GM21723 (cell line): ENCODE results near the gene PODXL2.
"Not testable (repeated sequence)": the region's sequence is repeated elsewhere in the genome, so short reads cannot be mapped to it uniquely, and the experiment has no call there.

ENCODE experiments used
- ATAC-seq: cut with Tn5 transposase; IDR thresholded peaks from one replicate; pipeline ENCODE4 v1.9.1; 2021; ENCODE audit warnings: mild to moderate bottlenecking, moderate library complexity; ENCODE audit not compliant: unreplicated experiment

Gene PODXL2

DNA sequence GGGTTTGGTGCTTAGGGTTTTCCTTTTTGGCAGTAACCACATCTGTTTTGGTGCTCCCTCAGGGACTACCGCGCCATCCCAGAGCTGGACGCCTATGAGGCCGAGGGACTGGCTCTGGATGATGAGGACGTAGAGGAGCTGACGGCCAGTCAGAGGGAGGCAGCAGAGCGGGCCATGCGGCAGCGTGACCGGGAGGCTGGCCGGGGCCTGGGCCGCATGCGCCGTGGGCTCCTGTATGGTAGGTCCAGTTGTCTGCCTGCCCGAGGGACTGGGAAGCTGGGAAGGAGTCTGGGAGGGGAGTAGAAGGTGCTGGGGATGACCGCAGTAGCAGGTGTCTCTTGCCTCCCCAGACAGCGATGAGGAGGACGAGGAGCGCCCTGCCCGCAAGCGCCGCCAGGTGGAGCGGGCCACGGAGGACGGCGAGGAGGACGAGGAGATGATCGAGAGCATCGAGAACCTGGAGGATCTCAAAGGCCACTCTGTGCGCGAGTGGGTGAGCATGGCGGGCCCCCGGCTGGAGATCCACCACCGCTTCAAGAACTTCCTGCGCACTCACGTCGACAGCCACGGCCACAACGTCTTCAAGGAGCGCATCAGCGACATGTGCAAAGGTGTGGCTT lies 24.3 kb upstream of the PODXL2 start:
- no peak for ATAC-seq

DNA sequence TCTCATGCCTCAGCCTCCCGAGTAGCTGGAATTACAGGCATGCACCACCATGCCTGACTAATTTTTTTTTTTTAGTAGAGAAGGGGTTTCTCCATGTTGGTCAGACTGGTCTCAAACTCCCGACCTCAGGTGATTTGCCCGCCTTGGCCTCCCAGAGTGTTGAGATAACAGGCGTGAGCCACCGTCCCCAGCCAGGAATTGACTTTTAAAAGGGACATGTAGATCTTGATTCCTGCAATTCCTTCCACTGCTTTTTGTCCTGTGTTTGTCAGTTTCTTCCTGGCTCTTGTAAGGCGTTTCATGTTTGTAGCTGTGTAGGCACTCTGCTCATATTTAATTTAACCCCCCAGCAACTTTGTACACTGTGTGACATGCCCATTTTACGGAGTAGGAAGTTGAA lies 23.4 kb upstream of the PODXL2 start:
- ATAC-seq, result not testable (repeated sequence)

DNA sequence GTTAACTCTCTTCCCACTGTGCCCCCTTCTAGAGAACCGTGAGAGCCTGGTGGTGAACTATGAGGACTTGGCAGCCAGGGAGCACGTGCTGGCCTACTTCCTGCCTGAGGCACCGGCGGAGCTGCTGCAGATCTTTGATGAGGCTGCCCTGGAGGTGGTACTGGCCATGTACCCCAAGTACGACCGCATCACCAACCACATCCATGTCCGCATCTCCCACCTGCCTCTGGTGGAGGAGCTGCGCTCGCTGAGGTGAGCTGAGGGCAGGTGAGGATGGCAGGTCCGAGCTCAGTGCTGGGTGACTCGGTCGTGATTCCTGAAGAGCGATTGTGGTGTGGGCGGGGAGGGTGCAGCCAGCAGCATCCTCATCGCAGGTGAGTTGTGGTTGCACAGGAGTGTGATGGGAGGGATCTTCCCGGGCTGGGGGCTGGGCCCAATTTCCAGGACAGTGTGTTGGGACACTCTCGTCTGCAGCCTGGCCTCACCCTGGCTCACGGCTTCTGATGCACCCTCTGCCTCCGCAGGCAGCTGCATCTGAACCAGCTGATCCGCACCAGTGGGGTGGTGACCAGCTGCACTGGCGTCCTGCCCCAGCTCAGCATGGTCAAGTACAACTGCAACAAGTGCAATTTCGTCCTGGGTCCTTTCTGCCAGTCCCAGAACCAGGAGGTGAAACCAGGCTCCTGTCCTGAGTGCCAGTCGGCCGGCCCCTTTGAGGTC lies 22.7 kb upstream of the PODXL2 start:
- ATAC-seq, result no peak

DNA sequence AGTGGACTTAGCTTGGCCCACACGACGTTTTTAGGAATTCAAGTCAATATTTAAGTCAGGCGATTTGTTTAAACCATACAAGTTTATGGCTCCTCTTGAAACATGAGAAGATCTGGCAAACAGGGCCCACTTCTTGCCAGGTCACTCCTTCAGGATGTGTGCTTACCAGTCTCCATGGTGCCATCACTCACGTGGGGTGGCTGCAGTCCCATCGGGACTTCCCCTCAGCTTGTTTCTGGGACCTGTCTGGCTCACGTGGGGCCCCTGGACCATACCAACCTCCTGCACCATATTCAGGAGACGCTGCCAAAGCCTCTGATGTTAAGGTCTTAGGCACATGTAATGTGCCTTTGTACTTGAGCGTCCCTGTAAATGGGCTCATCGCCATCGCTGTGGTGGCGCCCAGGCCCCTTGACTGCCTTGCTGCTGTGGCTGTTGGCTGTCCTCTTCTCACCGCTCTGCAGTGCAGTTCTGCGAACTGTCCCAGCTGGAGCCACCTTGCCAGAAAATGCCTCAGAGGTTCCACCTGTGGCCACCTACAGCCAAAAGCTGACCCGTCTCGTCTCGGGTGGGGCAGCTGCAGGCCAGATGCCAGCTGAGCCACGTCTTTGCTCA lies 21.9 kb upstream of the PODXL2 start:
- no peak for ATAC-seq

DNA sequence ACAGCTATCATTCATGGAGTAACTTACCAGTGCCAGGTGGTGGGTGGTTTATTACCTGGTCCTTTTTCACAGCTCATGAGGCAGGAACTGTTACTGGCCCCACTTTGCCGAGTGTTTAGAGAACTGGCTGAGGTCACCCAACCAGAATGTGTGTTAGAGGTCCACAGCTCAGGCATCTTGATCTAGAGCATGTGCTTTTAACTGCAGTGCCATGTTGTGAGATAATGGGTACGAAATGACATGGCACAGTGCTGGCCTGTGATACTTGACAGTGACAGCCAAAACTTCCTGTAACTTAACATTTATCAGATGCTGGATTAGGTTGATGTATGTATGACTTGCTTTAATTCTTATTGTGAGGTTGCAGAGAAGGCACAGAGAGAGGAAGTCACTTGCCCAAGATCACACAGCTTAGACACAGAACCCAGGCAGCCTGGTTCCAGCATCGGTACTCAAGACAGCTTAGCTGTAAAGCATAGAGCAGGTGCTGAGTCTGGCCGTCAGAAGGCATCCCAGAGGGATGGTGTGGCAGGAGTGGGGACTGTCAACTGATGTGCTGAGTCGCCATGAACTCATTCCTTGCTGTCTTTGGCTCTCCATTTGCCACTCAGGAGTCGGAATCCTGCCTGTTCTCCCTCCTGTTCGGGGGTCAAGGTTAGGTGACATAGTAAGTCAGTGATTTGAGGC lies 21.2 kb upstream of the PODXL2 start:
- ATAC-seq, result no peak

DNA sequence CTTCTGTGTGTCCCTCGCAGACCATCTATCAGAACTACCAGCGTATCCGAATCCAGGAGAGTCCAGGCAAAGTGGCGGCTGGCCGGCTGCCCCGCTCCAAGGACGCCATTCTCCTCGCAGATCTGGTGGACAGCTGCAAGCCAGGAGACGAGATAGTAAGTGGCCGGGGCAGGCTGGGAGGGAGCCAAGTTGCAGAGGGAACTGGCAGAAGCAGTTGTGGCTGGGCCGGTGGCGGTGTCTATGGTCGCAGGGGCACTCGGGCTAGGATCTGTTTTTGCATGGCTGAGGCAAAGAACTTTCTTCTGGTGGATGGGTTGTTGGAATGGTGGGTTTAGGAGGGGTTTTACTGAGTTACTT lies 20.6 kb upstream of the PODXL2 start:
- no peak for ATAC-seq

DNA sequence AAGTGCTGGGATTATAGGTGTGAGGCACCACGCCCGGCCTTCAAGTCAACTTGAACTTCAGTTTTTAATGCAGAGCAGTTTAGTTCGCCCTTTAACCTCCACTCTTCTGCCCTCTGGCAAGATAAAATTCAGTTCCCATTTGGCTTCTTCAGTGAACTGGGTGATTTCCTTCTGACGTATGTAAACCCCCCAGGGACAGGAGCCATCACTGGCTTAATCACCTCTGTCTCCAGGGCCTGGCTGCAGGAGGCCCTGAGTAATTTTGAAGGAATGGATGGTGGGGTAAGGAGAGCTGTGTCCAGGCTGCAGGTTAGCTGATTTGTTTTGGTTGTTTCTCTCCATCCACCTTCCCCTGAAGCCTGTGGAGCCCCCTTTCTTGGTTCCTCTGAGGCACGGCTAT lies 18.9 kb upstream of the PODXL2 start:
- no peak for ATAC-seq

DNA sequence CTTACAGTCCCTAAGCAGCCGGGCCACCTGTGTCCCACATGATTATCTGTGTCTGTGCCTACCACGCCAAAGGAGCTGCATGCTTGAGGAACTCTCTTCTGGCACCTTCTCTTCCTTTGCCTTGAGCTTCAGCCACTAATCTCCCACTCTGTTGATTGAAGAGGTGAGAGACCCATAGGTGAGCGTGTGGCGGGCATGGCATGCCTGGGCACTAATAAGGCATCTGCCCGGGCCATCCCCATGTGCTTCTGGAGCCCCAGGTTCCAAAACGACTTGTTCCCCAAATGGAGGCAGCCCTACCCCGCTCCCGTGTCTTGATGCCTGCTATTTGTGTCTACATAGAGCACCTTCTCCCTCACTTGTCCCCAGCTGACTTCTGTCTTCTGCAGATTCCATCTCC lies 17.7 kb upstream of the PODXL2 start:
- no peak for ATAC-seq

DNA sequence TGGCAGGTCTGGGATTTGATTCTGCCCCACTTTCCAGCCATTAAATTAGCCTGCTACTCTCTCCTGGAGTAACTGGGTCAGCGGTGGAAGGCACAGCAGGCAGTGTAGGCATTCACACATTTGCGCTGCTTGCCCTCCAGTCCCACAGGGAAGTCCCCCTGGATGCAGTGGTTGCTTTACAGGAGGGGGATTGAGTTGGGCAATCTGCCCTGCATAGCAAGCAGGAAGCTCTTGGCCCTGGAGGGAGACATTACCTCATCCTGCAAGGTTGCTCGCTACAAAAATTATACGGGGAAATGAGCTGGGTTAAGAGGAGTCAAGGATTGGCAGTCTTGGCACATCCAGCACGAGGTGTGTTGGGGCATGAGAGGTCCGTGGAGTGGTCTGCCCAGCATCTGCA lies 16.0 kb upstream of the PODXL2 start:
- ATAC-seq, result no peak

DNA sequence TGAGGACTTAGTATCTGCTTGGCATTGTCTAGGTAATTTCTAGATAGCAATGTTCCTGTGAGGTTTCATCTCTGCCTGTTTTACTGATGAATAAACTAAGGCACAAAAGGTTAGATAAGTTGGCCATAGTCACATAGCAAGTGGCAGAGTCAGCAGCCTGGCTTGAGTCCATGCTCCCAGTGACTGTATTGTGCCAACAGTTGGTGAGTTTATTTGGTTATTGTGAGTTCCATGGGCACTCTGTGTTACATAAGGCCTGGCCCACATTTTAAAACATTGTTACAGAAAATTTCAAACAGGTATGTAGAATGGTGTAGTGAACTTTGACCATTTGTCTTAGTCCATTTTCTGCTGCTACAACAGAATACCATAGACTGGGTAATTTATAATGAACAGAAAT lies 15.6 kb upstream of the PODXL2 start:
- ATAC-seq, result no peak

DNA sequence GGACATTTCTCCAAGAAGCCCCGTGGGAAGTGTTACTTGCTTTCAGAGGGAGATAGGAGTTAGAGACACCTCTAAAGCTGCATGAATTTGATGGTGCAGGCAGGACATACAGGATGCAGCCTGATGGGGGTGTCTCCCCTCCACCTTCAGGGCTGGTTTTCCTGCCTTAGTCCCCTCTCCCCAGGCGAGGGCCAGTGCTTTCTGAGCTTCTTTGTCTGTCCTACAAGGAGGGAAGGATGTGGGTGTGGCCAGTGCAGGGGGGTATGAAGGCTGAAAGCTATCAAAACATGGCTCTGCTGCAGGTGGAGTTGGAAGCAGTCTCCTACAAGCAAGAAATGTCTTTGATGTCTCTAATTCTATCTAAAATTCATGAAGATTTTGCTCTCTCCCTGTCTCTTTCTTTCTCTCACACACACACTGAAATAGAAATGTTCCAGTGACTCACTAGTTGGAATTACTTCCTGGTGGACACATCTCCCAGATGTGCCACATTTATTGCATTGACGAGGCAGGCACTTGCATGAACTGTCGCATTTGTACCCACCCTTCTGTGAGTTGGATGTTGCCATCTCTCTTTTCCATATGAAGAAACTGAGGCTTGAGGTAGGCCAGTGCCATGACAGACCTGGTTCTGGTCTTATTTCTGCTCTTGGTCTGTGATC lies 13.9 kb upstream of the PODXL2 start:
- no peak for ATAC-seq

DNA sequence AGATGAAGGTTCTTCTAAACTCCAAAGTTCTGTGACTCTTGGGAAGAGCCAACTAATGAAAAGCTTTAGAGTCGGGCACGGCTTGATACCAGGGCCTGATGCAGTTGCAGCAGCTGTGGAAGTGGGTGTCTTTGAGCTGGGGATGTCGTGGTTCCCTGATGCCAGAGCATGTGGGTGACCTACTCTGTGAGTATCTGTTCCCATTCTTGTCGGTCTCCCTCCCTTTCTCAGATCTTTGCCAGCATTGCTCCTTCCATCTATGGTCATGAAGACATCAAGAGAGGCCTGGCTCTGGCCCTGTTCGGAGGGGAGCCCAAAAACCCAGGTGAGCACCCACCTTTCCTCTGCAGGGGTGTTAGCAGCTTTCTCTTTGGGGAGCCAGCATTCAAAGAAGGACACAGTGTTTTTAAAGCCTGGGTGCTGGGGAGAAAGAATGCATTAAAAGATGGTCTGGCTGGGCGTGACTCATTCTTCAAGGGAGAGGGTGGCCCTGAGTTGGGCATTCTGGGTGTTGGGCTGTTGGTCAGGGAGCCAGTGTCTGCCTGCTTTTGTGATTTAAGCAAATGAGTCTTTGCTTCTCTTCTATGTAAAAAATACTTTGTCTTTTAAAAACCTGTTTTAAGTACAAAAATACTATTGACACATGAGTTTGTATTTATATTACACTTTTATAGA lies 13.2 kb upstream of the PODXL2 start:
- ATAC-seq, result no peak

DNA sequence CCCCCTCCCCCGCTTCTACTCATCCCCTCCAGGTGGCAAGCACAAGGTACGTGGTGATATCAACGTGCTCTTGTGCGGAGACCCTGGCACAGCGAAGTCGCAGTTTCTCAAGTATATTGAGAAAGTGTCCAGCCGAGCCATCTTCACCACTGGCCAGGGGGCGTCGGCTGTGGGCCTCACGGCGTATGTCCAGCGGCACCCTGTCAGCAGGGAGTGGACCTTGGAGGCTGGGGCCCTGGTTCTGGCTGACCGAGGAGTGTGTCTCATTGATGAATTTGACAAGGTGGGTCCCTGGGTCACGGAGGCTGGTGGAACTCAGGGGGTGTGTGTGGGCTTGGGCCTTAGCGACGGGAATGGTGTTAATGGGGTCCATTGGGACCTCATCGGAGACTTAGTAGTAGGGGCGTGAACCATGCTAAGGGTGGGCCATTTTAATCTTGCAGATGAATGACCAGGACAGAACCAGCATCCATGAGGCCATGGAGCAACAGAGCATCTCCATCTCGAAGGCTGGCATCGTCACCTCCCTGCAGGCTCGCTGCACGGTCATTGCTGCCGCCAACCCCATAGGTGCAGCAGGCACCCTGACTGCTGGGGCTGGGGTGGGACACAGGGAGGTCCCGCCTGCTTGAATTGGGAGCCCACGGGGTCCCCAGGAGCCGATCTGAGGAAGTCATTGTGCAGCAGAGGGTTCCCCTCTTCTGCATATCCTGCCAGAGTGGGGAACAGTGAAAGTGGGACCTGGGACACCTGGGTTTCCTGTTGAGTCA lies 12.0 kb upstream of the PODXL2 start:
- ATAC-seq, result no peak

DNA sequence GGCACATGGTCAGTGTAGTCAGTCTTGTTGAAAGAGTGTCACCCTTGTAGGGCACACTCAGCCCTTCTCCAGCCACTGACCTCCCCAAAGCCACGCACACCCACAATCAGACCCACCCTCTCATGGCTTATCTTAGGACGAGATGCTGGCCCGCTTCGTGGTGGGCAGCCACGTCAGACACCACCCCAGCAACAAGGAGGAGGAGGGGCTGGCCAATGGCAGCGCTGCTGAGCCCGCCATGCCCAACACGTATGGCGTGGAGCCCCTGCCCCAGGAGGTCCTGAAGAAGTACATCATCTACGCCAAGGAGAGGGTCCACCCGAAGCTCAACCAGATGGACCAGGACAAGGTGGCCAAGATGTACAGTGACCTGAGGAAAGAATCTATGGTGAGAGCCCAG lies 10.1 kb upstream of the PODXL2 start:
- ATAC-seq, result no peak

DNA sequence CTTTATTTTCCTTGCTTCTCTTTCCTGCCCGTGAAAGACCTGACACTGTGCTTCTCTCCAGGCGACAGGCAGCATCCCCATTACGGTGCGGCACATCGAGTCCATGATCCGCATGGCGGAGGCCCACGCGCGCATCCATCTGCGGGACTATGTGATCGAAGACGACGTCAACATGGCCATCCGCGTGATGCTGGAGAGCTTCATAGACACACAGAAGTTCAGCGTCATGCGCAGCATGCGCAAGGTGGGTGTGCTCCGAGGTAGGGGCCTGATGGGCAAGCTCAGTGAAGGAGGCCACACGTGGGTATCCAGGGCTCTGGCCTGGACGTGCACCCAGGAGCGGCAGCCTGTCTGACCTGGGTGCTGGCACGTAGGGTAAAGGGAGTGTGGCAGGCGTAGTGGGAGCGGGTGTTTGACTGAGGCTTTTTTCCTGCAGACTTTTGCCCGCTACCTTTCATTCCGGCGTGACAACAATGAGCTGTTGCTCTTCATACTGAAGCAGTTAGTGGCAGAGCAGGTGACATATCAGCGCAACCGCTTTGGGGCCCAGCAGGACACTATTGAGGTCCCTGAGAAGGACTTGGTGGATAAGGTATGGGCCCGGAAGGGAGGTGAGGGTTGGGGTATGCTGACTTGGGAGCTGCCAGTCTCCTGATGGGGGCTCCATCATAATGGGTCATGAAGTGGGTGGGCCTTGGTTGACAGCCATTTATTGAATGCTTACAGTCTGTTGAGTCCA lies 8.2 kb upstream of the PODXL2 start:
- ATAC-seq, result no peak

DNA sequence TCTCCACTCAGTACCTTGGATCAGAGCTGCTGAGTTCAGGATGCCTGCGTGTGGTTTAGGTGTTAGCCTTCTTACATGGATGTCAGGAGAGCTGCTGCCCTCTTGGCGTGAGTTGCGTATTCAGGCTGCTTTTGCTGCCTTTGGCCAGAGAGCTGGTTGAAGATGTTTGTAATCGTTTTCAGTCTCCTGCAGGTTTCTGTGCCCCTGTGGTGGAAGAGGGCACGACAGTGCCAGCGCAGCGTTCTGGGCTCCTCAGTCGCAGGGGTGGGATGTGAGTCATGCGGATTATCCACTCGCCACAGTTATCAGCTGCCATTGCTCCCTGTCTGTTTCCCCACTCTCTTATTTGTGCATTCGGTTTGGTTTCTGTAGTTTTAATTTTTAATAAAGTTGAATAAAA lies 7.0 kb upstream of the PODXL2 start:
- no peak for ATAC-seq

DNA sequence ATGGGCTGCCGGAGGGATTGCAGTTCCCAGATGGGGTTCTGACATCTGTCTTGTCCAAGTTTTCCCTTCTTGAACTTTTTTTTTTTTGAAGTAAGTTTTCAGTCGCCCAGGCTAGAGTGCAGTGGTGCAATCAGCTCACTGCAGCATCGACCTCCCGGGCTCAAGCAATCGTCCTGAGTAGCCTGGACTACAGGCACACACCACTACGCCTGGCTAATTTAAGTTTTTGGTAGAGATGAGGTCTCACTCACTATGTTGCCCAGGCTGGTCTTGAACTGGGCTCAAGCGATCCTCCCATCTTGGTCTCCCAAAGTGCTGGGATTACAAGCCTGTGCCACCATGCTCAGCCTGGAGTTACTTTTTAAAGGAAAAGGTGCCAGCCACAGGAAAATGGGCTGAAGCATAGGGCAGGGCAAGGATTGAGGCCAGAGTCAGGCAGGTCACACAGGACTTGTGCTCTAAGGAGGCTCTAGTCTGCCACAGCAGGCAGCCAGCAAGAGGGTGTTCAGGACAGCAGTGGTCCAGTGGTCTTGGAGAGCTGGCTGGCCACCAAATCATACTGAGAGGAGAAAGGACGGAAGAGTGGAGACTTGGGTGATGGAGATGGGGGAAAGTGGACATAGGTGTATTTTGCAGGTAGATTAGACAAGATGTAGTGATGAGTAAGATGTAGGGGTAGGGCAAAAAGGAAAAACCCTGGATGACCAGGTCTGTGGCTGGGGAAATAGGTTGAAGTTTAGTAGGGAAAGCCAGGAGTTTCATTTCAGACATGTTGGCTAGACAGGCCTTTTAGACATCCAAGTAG lies 6.0 kb upstream of the PODXL2 start:
- no peak for ATAC-seq

DNA sequence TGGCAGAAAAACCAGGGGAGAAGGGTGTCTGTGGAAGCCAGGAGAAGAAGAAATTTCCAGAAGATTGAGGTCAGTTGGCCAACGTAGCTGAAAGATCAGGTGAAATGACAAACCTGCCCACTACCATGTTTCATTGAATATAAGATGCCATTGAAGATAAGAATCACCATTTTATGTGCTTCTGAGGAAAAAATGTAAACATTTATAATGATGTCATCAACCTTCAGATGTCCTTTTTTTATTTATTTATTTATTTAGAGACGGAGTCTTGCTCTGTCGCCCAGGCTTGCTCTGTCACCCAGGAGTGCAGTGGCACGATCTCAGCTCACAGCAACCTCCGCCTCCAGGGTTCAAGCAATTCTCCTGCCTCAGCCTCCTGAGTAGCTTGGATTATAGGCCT lies 4.9 kb upstream of the PODXL2 start:
- ATAC-seq, result no peak

DNA sequence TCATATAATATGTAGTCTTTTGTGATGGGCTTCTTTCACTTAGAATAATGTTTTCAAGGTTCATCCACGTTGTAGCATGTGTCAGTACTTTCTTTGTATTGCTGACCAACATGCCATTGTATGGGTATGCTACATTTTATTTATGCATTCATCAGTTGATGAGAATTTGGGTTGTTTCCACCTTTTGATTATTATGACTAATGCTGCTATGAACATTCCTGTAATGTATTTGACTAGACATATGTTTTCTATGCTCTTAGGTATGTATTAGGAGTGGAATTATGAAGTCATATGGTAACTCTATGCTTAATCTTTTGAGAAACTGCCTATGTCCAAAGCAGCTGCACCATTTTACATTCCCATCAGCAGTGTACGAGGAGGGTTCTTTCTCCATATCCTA lies 3.2 kb upstream of the PODXL2 start:
- no peak for ATAC-seq
